ENCODE results near the gene C2orf66. TPM values are rescaled to one million over a fixed set of nuclear protein-coding genes. Genes with fewer than 3 reads are reported as not detected.

The C2orf66 gene
- total RNA-seq: not detected

DNA sequence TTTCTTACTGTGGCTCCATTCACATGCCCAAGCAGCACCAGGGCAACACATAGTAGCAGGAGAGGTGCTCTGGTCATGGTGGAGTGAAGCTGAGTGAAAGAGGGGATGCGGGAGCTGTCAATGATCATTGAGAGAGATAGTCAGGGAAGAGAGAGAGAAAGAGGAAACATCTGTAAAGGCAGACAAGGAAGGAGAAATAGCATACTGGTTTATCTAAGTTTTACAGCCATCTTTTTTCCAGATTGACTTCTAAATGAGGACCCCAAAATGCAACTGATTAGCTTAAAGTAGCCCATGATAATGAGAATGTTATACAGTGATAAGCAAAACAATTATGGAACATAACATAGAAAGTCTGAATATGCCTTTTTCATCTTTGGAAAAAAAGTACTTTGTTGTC lies at the start of gene C2orf66:
TSS of gene C2orf66 (minus strand) at position 96 of the 400 bp plus-strand sequence. CDS start at position 77, 19 bp downstream.
- FAIRE-seq (no peak), DNase-seq (ENCODE audit: low spot score in 2 of 2) (no peak)

DNA sequence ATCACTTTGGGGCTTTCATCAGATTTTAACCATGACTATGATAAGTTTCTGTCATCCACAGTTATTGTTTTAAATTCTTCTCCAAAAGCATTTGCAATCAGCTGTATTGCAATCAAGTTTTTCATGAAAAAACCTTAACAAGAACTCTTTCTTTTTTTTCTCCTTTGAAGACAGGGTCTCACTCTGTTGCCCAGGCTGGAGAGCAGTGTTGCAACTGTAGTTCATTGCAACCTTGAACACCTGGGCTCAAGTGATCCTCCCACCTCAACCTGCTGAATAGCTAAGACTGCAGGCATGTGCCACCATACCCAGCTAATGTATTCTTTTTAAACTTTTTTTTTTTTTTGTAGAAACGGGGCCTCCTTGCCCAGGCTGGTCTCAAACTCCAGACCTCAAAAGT lies 45.5 kb upstream of the C2orf66 start:
- FAIRE-seq: no peak
- no peak for DNase-seq (ENCODE audit: low spot score in 2 of 2)

DNA sequence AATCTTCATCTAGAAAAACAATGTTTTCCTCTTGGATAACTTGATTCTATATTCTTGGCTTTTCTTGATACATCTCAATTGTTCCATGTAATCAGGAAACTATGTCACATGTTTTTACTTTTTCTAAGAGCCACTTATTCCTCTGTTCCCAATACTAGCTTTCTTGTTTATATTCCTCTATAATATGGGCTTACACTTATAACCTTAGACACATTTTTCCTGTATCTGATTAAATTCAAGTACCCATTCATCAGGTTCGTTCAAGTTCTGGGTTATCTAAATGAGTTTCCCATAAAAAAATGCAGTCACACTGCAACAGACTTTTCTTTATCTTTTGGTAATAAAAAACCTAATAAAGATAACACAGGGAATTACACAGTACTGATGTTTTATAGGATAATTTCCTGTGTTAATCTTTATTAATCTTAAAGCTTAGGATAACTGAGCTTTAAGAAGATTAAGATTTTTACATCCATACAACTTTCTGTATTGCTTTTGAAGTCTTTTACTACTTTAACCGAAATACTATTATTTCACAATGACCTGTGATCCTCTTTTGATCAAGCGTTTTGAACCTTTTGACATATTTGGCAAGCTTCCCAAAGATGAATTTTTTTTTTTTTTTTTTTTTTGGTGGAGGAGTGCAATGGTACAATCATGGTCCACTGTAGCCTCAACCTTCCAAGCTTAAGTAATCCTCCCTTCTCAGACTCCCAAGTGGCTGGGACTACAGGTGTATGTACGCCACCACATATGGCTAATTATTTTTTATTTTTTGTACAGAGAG lies 44.3 kb upstream of the C2orf66 start:
- no peak for FAIRE-seq
- DNase-seq (ENCODE audit: low spot score in 2 of 2): no peak

DNA sequence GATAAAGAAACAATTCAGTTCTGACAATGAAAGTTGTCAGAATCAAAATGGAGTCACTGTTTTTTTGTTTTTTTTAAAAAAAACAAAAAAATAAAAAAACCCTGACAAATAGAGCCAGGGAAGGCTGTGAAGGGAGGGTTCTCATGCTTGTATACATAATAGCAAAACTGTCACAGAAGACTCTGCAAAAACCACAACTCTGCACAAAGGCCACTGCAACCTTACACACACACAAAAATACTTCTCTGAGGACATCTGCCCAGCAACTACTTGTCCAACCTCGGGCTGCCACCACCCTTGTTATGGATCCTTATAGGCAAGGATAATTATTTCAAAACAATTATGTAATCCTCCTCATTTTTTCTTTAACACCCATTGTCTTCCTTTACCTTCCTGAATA lies 41.9 kb upstream of the C2orf66 start:
- DNase-seq (ENCODE audit: low spot score in 2 of 2) (no peak), FAIRE-seq (no peak)

DNA sequence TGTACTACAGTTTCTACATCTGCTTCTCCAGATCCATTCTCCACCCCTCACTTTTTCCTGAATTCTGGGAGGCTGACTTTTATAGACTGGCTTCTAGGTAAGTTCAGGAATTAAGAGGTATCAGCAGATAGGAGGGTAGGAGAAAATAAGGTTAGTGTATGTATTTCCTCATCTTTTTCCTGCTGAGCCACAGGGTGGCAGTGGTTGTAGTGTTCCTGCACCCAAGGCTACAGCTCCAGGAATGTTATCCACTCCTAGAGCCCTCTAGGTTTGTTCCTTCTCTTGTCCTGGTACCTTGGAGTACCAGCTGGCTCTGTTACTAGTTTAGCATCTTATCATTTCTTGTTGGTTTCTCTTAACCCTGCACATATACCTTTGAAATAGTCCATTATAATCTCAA lies 40.7 kb upstream of the C2orf66 start:
- FAIRE-seq (no peak), DNase-seq (ENCODE audit: low spot score in 2 of 2) (peak in 1 of 2 donors; percentile 10)

DNA sequence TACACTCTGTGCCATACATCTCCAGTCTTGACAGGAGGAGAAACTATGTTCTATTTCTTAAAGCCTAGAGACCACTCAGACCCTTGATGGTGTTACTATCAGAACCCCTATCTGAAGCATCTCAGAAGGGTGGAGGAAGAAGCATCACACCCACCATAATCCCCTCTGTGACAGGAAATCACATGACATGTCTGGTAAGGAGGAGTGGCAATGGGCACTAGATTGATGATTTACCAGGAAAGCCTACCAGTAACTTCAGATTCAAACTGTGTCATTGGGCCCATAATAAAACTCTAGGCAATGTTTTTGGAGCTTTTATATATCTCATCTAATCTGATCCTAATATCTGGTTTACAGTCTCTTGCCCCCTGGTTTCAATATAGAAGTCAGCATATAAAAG lies 37.1 kb upstream of the C2orf66 start:
- FAIRE-seq (no peak), DNase-seq (ENCODE audit: low spot score in 2 of 2) (no peak)

DNA sequence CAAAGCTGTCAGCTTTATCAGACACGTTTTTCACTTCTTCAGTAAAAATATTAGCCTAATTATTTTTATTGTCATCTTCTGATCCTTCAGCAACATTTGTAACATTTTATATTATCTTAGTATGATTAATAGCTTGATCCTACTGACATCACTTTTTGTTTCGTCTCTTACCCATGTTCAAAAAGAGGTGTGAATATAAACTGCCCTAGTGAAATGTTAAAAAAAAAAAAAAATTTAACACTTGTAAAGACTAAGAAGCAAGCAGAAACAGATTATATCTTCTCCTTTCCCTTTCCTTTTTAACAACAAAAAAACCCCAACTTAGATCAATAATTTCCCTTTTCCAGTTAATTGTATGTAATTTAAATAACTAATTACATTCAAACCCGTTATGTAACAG lies 36.2 kb upstream of the C2orf66 start:
- FAIRE-seq (no peak), DNase-seq (ENCODE audit: low spot score in 2 of 2) (no peak)

DNA sequence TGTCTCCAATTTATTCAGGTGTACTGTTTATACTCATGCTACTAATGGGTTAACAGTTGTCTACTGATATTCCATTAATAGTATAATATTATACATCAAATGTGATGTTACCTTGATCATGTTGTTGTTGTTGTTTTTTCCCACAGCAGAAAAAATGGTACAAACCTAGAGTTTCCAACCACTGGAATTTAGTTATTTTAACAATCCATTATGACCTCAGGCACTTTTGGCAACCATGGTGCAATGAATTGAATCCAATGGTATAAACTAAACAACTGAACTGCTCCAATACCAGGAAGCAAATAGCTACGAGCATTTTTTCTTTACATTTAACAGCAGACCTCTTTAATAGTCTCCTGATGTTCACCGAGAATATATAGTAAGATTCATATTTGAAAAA lies 31.0 kb upstream of the C2orf66 start:
- no peak for FAIRE-seq

DNA sequence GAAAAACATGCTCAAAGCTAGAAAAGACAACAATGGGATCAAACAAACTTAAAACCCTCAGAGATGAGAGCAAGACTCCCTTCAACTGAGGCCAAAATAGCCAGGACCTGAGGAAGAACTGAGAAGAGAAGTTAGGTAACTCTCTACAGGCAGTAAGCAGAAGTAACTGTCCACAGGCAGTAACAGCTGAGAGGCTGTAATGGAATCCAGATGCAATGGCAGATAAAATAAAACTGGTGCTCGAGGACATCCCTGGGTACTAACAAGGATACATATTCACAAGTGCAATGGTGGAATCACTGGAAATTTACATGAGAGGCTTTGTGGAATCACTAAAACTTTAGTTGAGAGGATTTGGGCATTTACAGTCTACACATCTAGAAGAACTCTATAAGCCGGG lies 30.4 kb upstream of the C2orf66 start:
- FAIRE-seq: no peak
- DNase-seq (ENCODE audit: low spot score in 2 of 2): no peak

More for the DNA sequence above, 31.0 kb upstream of the C2orf66 start:
- DNase-seq (ENCODE audit: low spot score in 2 of 2): no peak

DNA sequence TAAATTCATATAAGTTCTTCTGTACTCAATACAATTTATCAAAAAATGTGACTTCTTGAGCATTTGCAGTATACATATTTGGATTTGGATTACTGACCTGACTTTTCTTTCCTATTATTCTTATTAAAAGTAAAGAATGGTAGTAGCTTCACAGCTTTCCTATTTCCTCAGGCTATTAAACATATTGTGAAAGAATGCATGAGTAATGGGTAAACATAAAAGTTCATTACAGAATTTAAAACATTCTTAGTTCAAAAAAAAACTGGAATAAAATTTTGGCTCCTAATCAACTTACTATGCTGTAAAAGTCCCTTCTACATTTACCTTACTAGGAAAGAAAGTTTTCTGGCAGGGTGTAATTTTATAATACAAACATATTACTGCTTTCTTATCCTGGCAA lies 27.3 kb upstream of the C2orf66 start:
- FAIRE-seq: no peak
- DNase-seq (ENCODE audit: low spot score in 2 of 2): no peak

DNA sequence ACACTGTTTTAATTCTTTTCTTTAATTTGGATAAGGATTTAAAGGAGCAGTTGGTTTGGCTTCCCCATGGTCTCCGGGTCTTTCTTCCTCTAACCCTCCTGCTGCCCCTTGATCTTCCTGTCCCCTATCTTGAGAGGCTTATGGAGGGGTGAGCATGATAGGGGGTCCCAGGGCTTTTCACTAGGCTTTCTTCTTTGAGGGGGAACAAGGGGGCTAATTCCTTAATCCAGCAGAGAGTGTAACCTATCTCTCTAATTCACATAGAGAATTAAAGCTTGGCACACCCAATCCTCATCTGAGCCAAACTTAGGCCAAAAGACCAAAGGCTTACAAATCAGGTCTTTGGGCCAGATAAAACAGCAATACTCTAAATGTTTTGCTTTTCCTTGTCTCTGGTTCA lies 21.5 kb upstream of the C2orf66 start:
- no peak for DNase-seq (ENCODE audit: low spot score in 2 of 2)
- no peak for FAIRE-seq

DNA sequence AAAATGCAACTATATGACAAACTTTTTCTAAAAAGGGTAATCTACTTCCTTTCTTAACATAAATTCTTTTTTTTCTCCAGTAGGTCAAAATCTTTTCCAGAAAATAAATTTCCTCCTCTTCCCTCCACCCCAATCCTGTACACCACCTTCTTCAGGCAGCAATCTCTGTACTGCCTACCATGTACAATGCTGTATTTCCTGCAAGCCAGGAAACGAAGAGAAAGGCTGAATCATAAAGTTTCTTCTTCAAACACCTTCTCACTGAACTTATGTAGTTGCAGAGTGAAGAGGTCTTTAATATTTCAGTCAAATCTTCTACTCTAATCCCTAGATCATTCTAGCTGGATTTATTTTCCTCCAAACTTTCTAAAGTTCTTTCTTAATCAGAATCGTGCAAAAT lies 18.2 kb upstream of the C2orf66 start:
- no peak for FAIRE-seq

DNA sequence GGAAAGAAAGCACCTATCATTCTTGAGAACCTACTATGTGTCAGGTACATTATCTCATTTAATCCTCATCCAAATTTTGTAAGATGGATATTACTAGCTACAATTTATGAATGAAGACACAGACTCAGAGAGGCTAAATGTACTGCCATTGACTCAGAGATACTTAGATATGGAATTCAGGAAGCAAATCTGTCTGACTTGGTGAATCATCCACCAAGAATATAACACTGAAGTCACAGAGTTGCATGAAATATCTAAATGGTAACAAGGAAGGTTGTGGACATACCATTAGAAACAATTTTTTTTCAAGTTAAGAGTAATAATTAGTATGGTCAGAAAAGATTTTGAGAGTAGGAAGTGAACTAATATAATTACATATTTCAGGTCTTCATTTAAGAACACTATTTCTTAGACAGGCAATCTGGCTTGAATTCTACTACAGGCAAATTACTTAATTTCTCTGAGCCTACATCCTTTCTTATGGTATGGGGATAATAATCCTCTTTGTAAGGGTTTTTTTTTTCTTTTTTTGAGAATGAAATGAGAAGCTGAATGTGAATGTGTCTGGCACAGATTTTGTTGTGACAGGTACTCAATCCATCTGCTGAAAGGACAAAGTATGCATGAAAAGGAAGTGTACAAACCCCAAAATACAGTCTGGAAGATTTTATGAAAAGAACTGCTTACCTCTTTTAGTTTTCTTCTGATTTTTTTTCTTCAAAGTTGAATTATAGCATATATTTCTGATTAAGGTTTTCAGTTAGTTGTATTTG lies 14.8 kb upstream of the C2orf66 start:
- FAIRE-seq: no peak
- no peak for DNase-seq (ENCODE audit: low spot score in 2 of 2)

More for the DNA sequence above, 18.2 kb upstream of the C2orf66 start:
- DNase-seq (ENCODE audit: low spot score in 2 of 2): no peak

DNA sequence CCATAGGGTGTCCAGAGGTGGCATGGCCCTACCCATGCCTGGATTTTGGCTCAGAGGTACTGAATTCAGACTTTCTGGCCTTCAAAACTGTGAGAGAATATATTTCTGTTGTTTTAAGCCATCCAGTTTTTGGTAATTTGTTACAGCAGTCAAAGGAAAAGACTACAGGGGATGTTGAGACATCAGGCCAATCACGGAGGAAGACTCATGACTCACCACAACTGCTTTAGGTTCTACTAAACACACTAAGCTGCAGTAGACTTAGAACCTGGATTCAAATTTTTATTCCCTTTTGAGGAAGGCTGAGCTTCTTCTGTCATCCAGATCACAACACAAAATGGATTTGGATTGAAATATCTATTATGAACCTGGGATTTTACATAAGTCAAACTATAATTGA lies 12.0 kb upstream of the C2orf66 start:
- FAIRE-seq: no peak
- DNase-seq (ENCODE audit: low spot score in 2 of 2): no peak

DNA sequence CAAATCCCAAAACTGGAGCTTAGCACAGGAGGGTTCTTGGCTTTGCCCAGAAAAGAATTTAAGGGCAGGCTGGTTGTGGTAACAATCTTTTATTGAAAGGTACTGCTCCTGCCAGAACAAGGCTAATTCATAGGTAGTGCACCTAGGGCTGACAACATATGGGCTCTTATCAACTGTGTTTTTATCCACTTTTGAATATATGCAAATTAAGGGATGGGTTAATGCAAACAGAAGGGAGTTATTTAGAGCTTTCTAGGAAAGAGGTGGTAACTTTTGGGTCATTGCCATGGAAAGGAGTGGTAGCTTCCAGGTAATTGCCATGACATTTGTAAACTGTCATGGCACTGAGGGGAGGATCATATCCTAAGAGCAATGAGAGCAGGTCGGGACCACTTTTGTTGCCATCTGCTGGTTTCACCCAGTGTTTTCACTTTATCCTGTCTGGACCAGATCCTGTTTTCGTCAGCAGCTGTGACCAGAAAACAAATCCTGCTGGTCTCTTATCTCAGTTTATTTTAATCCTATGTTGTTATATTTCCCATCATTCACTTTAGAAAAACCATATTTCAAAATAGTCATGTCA lies 981 bp downstream of the C2orf66 start:
- no peak for FAIRE-seq
- no peak for DNase-seq (ENCODE audit: low spot score in 2 of 2)

DNA sequence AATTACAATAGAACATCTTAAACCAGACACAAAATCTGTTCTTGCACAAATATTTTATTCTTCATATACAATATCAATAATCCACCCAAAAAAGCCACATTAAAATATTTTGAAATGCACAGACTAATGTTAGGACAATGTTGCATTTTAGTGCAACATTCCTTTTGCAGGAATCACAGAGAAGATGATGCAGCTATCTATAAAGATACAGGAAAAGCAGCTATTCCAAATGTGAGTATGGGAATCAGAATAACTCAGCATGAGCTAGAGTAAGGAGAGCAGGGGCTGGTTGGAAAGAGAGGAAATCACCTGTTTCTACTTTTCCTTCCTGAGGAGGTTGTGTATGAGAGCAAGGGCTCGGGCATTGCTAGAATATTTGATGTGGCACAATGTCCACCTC lies 4.8 kb downstream of the C2orf66 start:
- no peak for FAIRE-seq
- no peak for DNase-seq (ENCODE audit: low spot score in 2 of 2)

DNA sequence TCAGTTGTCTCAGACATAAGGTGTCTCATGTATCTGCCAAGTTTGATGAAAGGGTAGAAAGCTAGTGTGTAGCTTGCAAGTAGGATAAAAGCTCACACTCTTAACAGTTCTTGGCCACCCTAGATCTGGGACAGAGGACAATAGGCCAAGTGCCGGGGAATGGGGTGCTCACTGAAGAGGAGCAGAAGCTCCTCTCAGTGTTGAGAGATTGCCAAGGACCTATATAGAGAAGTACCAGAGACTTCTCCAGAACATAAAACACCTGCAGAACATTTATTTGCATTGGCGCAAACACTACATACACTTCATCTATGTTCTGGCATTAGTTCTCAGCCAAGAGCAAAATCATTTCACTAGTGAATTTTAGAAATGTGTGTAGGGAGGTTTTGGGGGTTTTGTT lies 6.8 kb downstream of the C2orf66 start:
- DNase-seq (ENCODE audit: low spot score in 2 of 2) (no peak), FAIRE-seq (no peak)

DNA sequence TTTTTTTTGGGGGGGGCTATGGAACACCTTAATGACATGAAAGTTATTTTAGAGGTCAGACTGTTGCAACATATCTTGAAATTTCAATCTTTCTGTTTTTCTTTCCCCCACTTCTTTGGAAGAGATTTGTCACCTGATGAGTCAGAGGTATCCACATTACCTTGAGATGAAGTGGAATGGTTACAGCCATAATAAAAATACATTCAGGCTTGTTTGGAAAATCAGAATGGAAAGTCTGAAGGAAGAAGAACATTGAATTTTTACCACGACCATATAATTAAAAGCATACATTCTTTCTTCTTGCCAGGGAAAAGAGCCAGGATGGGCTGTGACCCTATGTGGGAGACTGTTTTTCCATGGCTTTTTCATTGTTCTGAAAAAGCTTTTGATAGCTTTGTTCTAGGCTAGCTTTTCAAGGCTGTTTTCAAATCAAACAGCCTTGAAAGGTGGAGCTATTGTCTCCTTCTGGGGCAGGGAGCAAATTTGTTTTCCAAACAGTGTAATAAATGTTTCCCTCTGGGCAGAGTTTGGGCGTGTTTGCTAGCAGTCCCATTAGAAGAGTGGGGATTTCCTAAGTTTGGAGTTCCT lies 7.4 kb downstream of the C2orf66 start:
- no peak for DNase-seq (ENCODE audit: low spot score in 2 of 2)
- FAIRE-seq: no peak

DNA sequence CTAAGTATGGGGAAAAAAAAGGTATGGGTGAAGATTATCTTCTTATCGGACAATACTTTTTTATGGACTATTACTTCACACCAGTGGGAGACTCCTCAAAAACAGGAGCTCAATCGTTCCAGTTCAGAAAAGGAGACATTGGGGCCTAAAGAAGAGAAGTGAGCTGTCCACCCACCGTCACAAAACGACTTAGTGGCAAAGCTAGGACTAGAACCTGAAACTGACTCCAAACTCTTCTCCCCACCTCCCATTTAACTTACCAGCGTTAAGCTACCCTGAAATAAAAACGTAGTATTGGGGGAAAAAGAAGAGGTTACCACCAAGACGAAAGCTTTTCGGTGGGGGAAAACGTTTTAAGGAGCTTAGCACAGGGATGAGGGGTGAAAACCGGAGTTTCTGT lies 10.2 kb downstream of the C2orf66 start:
- no peak for DNase-seq (ENCODE audit: low spot score in 2 of 2)

DNA sequence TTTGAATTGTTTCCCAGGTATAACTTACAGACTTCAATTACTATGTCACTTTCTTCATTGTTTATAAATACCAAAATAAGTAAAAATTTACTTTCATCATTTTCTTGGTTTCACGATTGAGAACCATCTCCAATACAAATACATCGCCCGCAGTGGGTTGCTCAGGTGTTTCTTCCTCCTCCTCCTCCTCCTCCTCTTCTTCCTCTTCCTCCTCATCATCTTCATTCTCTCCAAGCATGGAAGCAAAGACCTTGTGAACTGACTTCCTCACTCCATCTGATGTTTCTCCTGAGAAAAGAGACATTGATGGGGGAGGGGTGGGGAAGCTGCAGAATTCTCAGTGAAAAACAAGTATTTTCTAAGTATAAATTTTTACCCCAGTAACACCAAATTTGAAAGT lies 16.3 kb downstream of the C2orf66 start:
- FAIRE-seq: no peak

More for the DNA sequence above, 10.2 kb downstream of the C2orf66 start:
- FAIRE-seq: no peak

DNA sequence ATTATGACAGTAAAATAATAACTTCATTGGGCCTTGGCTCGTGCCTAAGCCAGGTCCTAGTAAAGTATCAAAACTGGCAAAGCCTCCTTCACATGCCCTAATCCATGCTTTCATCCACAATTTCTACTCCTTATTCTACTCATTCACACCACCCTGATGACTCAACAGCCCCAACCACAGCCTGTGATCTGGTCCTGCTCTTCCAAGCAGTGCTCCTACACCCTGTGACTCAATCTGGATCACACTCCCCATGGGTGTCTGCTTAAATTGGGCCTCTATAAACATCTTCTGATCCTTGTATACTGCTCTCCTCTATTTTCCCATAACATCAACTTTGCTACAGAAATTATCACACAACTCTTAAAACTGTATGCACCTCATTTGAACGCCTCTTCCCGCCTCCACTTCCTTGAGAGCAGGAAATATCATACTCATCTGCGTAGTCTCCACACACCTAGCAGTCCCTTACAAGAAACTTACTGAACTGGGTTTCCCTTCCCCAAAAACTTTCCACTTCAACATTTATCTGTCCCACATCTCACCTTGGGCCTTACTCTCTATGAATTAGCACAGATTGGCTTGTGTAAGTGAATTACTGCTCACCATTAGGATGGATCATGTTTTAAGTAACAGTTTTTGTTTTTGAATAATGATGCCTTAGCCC lies 25.6 kb downstream of the C2orf66 start:
- DNase-seq (ENCODE audit: low spot score in 2 of 2) (no peak), FAIRE-seq (no peak)

More for the DNA sequence above, 16.3 kb downstream of the C2orf66 start:
- DNase-seq (ENCODE audit: low spot score in 2 of 2): no peak
